ENCODE data around the gene ALOX5.

Gene ALOX5

GRCh38 chr10:45452268-45452667 is 78.3 kb downstream of the ALOX5 start:
- Histone ChIP-seq H3K4me1 (ENCODE audit: insufficient read depth, low read length) (peaks cover 3% of the 10 kb centered on the region), H3K4me3 (ENCODE audit: low read depth in 1 of 2, low read length in 2 of 2) (no peak overlapping the region), H3K27ac (ENCODE audit: low read depth, low read length) (no peak overlapping the region), H3K9ac (ENCODE audit: low read length) (no peak overlapping the region), H3K27me3 (ENCODE audit: control insufficient read depth in 1 of 2, insufficient read depth in 2 of 2, low read length in 2 of 2) (no peaks in the 10 kb centered on the region), H3K9me3 (ENCODE audit: low read length) (no peaks in the 10 kb centered on the region), H3K36me3 (ENCODE audit: insufficient read depth, low read length) (peaks cover 11% of the 10 kb centered on the region)

- Histone ChIP-seq H3K36me3 (ENCODE audit: insufficient read depth, low read length) (peaks cover 15% of the 10 kb centered on the region), H3K9me3 (ENCODE audit: low read length) (no peaks in the 10 kb centered on the region), H3K27ac (ENCODE audit: low read depth, low read length) (no peak overlapping the region)
Measured at GRCh38 chr10:45452743-45453452, 78.9 kb downstream of the ALOX5 start.

DNA sequence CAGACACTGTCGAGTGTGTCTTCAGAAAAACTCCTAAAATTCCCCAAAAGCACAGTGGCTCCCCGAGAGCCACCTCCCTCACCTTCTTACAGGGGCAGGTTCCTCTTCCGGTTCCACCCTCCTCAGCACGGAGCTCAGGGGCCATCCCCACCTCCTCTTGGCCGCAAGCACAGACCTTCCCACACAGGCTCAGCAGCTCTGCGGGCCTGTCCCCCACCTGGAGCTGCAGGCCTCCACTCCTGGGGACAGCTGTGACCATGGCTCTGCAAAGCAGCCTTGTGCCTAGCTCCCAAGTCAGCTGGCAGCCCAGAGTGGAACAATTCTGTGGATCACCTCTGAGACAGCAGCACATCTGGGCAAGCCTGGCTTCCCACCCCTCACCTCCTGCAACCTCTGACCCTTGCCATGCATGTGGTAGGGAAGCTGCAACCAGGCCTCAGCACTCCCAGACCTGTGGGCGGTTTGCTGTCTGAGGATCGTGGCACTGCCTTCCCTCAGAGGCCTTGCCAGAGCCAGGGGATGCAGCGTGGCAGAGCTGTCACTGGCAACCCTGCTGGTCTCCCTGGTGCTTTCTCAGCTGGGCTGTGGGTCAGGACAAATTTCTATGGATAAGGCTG is 79.7 kb downstream of the ALOX5 start:
- H3K4me3 ChIP-seq (ENCODE audit: low read depth in 1 of 2, low read length in 2 of 2) = no peak overlapping the region
- no peak overlapping the region for H3K27ac ChIP-seq (ENCODE audit: low read depth, low read length)

More at GRCh38 chr10:45452743-45453452, 78.9 kb downstream of the ALOX5 start:
- H3K27me3 ChIP-seq (ENCODE audit: control insufficient read depth in 1 of 2, insufficient read depth in 2 of 2, low read length in 2 of 2) = no peaks in the 10 kb centered on the region
- H3K4me1 ChIP-seq (ENCODE audit: insufficient read depth, low read length) = peaks cover 3% of the 10 kb centered on the region
- no peak overlapping the region for H3K9ac ChIP-seq (ENCODE audit: low read length)
- H3K4me3 ChIP-seq (ENCODE audit: low read depth in 1 of 2, low read length in 2 of 2) = no peak overlapping the region

DNA sequence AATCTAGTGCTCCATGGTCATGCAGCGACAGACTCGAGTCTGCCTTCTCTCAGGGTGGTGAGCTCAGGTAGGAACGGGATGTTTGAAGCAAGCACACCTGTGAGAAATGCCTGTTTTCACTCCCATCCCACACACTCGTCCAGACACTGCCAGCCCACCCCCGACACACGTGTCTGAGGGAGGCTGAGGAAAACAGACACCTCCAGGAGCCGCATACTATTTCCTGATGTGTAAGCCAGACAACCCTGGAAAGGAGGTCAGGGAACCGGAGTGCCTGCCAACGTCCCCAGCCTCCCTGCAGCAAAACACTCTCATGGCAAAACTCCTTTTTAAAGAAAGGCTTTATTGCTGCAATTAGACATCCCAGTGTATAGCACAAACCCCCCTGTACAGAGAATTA is 80.2 kb downstream of the ALOX5 start:
- H3K9ac ChIP-seq (ENCODE audit: low read length) = no peak overlapping the region
- no peaks in the 10 kb centered on the region for H3K9me3 ChIP-seq (ENCODE audit: low read length)
- H3K36me3 ChIP-seq (ENCODE audit: insufficient read depth, low read length) = peaks cover 28% of the 10 kb centered on the region
- H3K27ac ChIP-seq (ENCODE audit: low read depth, low read length) = no peak overlapping the region
- no peak overlapping the region for H3K4me3 ChIP-seq (ENCODE audit: low read depth in 1 of 2, low read length in 2 of 2)
- H3K4me1 ChIP-seq (ENCODE audit: insufficient read depth, low read length) = peaks cover 3% of the 10 kb centered on the region
- no peaks in the 10 kb centered on the region for H3K27me3 ChIP-seq (ENCODE audit: control insufficient read depth in 1 of 2, insufficient read depth in 2 of 2, low read length in 2 of 2)

More for the DNA sequence above, 79.7 kb downstream of the ALOX5 start:
- no peak overlapping the region for H3K9ac ChIP-seq (ENCODE audit: low read length)
- H3K9me3 ChIP-seq (ENCODE audit: low read length) = no peaks in the 10 kb centered on the region
- H3K27me3 ChIP-seq (ENCODE audit: control insufficient read depth in 1 of 2, insufficient read depth in 2 of 2, low read length in 2 of 2) = no peaks in the 10 kb centered on the region
- peaks cover 3% of the 10 kb centered on the region for H3K4me1 ChIP-seq (ENCODE audit: insufficient read depth, low read length)
- H3K36me3 ChIP-seq (ENCODE audit: insufficient read depth, low read length) = peaks cover 23% of the 10 kb centered on the region

DNA sequence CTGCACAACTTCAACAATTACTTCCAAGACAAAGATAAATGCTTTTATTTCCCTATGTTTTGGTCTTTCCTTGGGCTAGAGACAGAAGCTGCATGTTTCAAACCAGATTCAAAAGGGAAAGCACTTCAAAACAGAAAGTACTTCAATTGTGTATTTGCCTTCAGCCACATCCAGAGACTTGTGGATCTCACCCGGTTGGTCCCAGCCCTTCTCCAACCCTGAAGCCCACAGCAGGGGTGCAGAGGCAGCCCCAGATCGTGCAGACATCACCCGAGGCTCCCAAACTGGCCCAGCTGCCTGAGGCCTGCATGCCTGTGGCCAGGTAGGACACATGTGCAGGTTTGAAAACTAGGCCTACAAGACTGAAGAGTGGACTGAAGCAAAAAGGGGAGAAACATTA is 80.8 kb downstream of the ALOX5 start:
- H3K27me3 ChIP-seq (ENCODE audit: control insufficient read depth in 1 of 2, insufficient read depth in 2 of 2, low read length in 2 of 2) = no peaks in the 10 kb centered on the region
- no peak overlapping the region for H3K4me3 ChIP-seq (ENCODE audit: low read depth in 1 of 2, low read length in 2 of 2)
- no peaks in the 10 kb centered on the region for H3K9me3 ChIP-seq (ENCODE audit: low read length)
- H3K9ac ChIP-seq (ENCODE audit: low read length) = no peak overlapping the region
- H3K4me1 ChIP-seq (ENCODE audit: insufficient read depth, low read length) = peaks cover 3% of the 10 kb centered on the region
- no peak overlapping the region for H3K27ac ChIP-seq (ENCODE audit: low read depth, low read length)
- peaks cover 34% of the 10 kb centered on the region for H3K36me3 ChIP-seq (ENCODE audit: insufficient read depth, low read length)

DNA sequence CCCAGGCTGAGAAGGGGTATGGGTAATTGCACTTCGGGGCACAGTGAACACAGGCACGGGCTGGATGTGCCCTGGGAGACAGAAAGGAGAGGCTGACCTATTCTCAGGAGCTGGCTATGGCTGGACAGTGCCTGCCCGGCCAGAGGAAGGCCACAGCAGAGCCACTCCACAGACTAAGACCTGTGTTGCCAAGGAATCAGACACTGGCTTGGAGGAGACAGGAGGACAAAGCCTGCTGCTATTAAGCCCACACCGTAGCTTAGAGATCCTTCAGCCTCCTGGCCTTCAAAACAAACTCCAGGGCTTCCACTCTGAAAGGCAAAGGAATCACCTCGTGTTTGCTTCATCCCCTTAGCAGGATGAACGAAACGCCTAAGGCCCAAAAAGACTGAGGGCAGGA is 82.2 kb downstream of the ALOX5 start:
- no peaks in the 10 kb centered on the region for H3K9me3 ChIP-seq (ENCODE audit: low read length)
- H3K4me3 ChIP-seq (ENCODE audit: low read depth in 1 of 2, low read length in 2 of 2) = no peak overlapping the region
- H3K9ac ChIP-seq (ENCODE audit: low read length) = no peak overlapping the region
- H3K4me1 ChIP-seq (ENCODE audit: insufficient read depth, low read length) = peaks cover 3% of the 10 kb centered on the region
- no peak overlapping the region for H3K27ac ChIP-seq (ENCODE audit: low read depth, low read length)
- H3K36me3 ChIP-seq (ENCODE audit: insufficient read depth, low read length) = peaks cover 46% of the 10 kb centered on the region
- no peaks in the 10 kb centered on the region for H3K27me3 ChIP-seq (ENCODE audit: control insufficient read depth in 1 of 2, insufficient read depth in 2 of 2, low read length in 2 of 2)

GRCh38 chr10:45456822-45457221 is 82.8 kb downstream of the ALOX5 start:
- H3K4me1 ChIP-seq (ENCODE audit: insufficient read depth, low read length) = peaks cover 3% of the 10 kb centered on the region
- no peaks in the 10 kb centered on the region for H3K27me3 ChIP-seq (ENCODE audit: control insufficient read depth in 1 of 2, insufficient read depth in 2 of 2, low read length in 2 of 2)

GRCh38 chr10:45457487-45457886 is 83.5 kb downstream of the ALOX5 start:
- Histone ChIP-seq H3K9me3 (ENCODE audit: low read length) (no peaks in the 10 kb centered on the region), H3K36me3 (ENCODE audit: insufficient read depth, low read length) (peaks cover 52% of the 10 kb centered on the region), H3K27me3 (ENCODE audit: control insufficient read depth in 1 of 2, insufficient read depth in 2 of 2, low read length in 2 of 2) (no peaks in the 10 kb centered on the region), H3K27ac (ENCODE audit: low read depth, low read length) (no peak overlapping the region), H3K4me3 (ENCODE audit: low read depth in 1 of 2, low read length in 2 of 2) (no peak overlapping the region), H3K4me1 (ENCODE audit: insufficient read depth, low read length) (peaks cover 3% of the 10 kb centered on the region), H3K9ac (ENCODE audit: low read length) (no peak overlapping the region)

More at GRCh38 chr10:45456822-45457221, 82.8 kb downstream of the ALOX5 start:
- H3K9ac ChIP-seq (ENCODE audit: low read length) = no peak overlapping the region
- H3K36me3 ChIP-seq (ENCODE audit: insufficient read depth, low read length) = peaks cover 47% of the 10 kb centered on the region
- H3K27ac ChIP-seq (ENCODE audit: low read depth, low read length) = no peak overlapping the region
- H3K4me3 ChIP-seq (ENCODE audit: low read depth in 1 of 2, low read length in 2 of 2) = no peak overlapping the region
- no peaks in the 10 kb centered on the region for H3K9me3 ChIP-seq (ENCODE audit: low read length)

DNA sequence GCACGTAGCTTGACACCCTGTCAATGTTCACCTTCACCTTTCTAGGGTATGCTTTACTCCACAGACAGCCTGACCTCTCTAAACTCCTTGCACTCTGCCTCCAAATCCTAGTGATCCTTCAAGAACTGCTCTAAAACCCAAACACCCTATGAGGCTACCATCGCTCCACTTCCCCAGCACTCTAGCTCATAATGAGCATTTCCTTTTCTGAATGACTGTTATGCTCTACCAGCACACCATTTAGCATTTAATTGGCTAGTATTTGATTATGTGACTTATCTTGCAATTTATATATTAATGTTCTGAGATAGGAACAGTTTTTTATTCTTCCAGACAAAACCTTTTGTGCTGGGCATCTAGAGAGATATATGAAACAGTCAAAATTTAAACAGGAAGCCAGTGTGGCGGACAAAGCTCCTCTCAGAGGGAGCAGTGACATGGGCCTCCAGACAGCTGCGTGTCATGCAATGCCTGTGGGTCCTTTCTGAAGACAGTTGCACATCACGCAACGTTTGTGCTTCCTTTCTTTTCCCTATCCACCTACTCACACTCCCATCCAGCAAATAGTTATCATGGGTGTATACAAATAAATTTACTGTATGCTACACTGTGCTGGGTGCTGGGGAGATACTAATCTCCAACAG is 86.3 kb downstream of the ALOX5 start:
- H3K4me1 ChIP-seq (ENCODE audit: insufficient read depth, low read length) = peaks cover 4% of the 10 kb centered on the region
- H3K4me3 ChIP-seq (ENCODE audit: low read depth in 1 of 2, low read length in 2 of 2) = no peak overlapping the region
- H3K36me3 ChIP-seq (ENCODE audit: insufficient read depth, low read length) = peaks cover 52% of the 10 kb centered on the region
- no peaks in the 10 kb centered on the region for H3K9me3 ChIP-seq (ENCODE audit: low read length)
- no peaks in the 10 kb centered on the region for H3K27me3 ChIP-seq (ENCODE audit: control insufficient read depth in 1 of 2, insufficient read depth in 2 of 2, low read length in 2 of 2)
- no peak overlapping the region for H3K27ac ChIP-seq (ENCODE audit: low read depth, low read length)
- H3K9ac ChIP-seq (ENCODE audit: low read length) = no peak overlapping the region

DNA sequence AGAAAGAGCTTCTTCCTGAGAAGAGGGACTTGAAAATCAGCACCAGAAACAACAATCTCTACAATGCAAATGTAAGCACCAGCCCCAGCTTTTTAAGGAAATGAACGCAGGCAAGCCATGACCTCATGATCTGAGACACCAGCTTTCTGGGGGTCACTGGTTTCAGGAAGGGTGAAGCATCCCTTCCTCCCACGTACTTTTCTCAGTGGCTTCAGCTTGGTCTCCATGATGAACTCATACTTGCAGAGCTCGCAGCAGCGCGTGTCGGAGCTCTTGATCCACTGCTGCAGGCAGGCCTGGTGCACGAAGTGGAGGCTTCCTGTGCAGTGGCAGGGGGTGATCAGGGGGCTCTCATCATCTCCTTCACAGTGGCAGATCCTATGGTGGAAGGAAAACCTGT is 87.0 kb downstream of the ALOX5 start:
- H3K27ac ChIP-seq (ENCODE audit: low read depth, low read length) = no peak overlapping the region
- H3K4me1 ChIP-seq (ENCODE audit: insufficient read depth, low read length) = peaks cover 4% of the 10 kb centered on the region
- no peaks in the 10 kb centered on the region for H3K9me3 ChIP-seq (ENCODE audit: low read length)
- peaks cover 52% of the 10 kb centered on the region for H3K36me3 ChIP-seq (ENCODE audit: insufficient read depth, low read length)
- H3K9ac ChIP-seq (ENCODE audit: low read length) = no peak overlapping the region
- H3K27me3 ChIP-seq (ENCODE audit: control insufficient read depth in 1 of 2, insufficient read depth in 2 of 2, low read length in 2 of 2) = no peaks in the 10 kb centered on the region
- H3K4me3 ChIP-seq (ENCODE audit: low read depth in 1 of 2, low read length in 2 of 2) = no peak overlapping the region

- H3K9ac ChIP-seq (ENCODE audit: low read length) = no peak overlapping the region
- H3K4me3 ChIP-seq (ENCODE audit: low read depth in 1 of 2, low read length in 2 of 2) = no peak overlapping the region
- H3K27me3 ChIP-seq (ENCODE audit: control insufficient read depth in 1 of 2, insufficient read depth in 2 of 2, low read length in 2 of 2) = no peaks in the 10 kb centered on the region
- H3K4me1 ChIP-seq (ENCODE audit: insufficient read depth, low read length) = peaks cover 4% of the 10 kb centered on the region
- no peaks in the 10 kb centered on the region for H3K9me3 ChIP-seq (ENCODE audit: low read length)
- H3K27ac ChIP-seq (ENCODE audit: low read depth, low read length) = no peak overlapping the region
- peaks cover 31% of the 10 kb centered on the region for H3K36me3 ChIP-seq (ENCODE audit: insufficient read depth, low read length)
Measured at GRCh38 chr10:45463244-45464116, 89.5 kb downstream of the ALOX5 start.
